ENCODE measurements around the gene PRELID1.

The PRELID1 gene

GRCh38 chr5:177343777-177344176 lies 40.2 kb downstream of the PRELID1 start:
- in situ Hi-C loops (cut with HindIII; ENCODE audit: low sequenced_read_pairs) = no loop called here
- no peak for DNase-seq (ENCODE audit: low read depth, low spot score)
- no peak overlapping the region for H3K4me3 ChIP-seq (ENCODE audit: low read depth, low read length)
- no peak for TF ChIP-seq CTCF (IDR thresholded peaks at IDR 0.05; ENCODE audit: low read depth, low read length)

GRCh38 chr5:177344891-177345290 lies 41.3 kb downstream of the PRELID1 start:
- no peak for DNase-seq (ENCODE audit: low read depth, low spot score)
- in situ Hi-C loops (cut with HindIII; ENCODE audit: low sequenced_read_pairs) = no loop called here
- no peak overlapping the region for H3K4me3 ChIP-seq (ENCODE audit: low read depth, low read length)
- no peak for TF ChIP-seq CTCF (IDR thresholded peaks at IDR 0.05; ENCODE audit: low read depth, low read length)

GRCh38 chr5:177346820-177347219 lies 43.2 kb downstream of the PRELID1 start:
- no peak for TF ChIP-seq CTCF (IDR thresholded peaks at IDR 0.05; ENCODE audit: low read depth, low read length)
- DNase-seq (ENCODE audit: low read depth, low spot score) = no peak
- H3K4me3 ChIP-seq (ENCODE audit: low read depth, low read length) = no peak overlapping the region
- in situ Hi-C loops (cut with HindIII; ENCODE audit: low sequenced_read_pairs) = no loop called here

GRCh38 chr5:177347699-177348098 lies 44.1 kb downstream of the PRELID1 start:
- no peak for TF ChIP-seq CTCF (IDR thresholded peaks at IDR 0.05; ENCODE audit: low read depth, low read length)
- DNase-seq (ENCODE audit: low read depth, low spot score) = no peak
- H3K4me3 ChIP-seq (ENCODE audit: low read depth, low read length) = no peak overlapping the region
- in situ Hi-C loops (cut with HindIII; ENCODE audit: low sequenced_read_pairs) = no loop called here

- H3K4me3 ChIP-seq (ENCODE audit: low read depth, low read length) = no peak overlapping the region
- TF ChIP-seq CTCF (IDR thresholded peaks at IDR 0.05; ENCODE audit: low read depth, low read length) = no peak
- no peak for DNase-seq (ENCODE audit: low read depth, low spot score)
- in situ Hi-C loops (cut with HindIII; ENCODE audit: low sequenced_read_pairs) = no loop called here
Observed at GRCh38 chr5:177349362-177349647, 45.7 kb downstream of the PRELID1 start.

- in situ Hi-C loops (cut with HindIII; ENCODE audit: low sequenced_read_pairs) = no loop called here
- no peak for DNase-seq (ENCODE audit: low read depth, low spot score)
- no peak for TF ChIP-seq CTCF (IDR thresholded peaks at IDR 0.05; ENCODE audit: low read depth, low read length)
- H3K4me3 ChIP-seq (ENCODE audit: low read depth, low read length) = no peak overlapping the region
Observed at GRCh38 chr5:177349762-177350161, 46.2 kb downstream of the PRELID1 start.

- no peak for DNase-seq (ENCODE audit: low read depth, low spot score)
- H3K4me3 ChIP-seq (ENCODE audit: low read depth, low read length) = peak overlapping the region; percentile 83
- TF ChIP-seq CTCF (IDR thresholded peaks at IDR 0.05; ENCODE audit: low read depth, low read length) = no peak
- in situ Hi-C loops (cut with HindIII; ENCODE audit: low sequenced_read_pairs) = no loop called here
Observed at GRCh38 chr5:177350776-177351391, 47.3 kb downstream of the PRELID1 start.

Measured in astrocyte of the spinal cord (primary cell).